Activated naive CD8-positive, alpha-beta T cell treated with anti-CD3 and anti-CD28 coated beads, Interleukin-2, amount 10 ng/mL, durations not matched to agents 7 days and 5 days (primary cell): Measurements from ENCODE around the gene P3R3URF. TPM values are rescaled to one million over a fixed set of nuclear protein-coding genes. Genes with fewer than 3 reads are reported as not detected.

ENCODE experiments used
- ATAC-seq: fragments of 150-1000 bp; cut with Tn5 transposase; one replicate; pipeline ENCODE4 v1.10.0; 2021; ENCODE audit warnings: low read depth, moderate library complexity
- POLR2A ChIA-PET: fragments of 350-600 bp; sonication (Branson Sonifier 250); formaldehyde crosslinking; loops from one replicate; lab custom pipeline; 2021; ENCODE audit warnings: antibody characterized with exemption; lab: Charles Lee
- DNase-seq: peaks from one replicate; pipeline ENCODE4 v3.0.0; 2021
- H3K27ac Mint-ChIP-seq: one replicate; pipeline ENCODE4 v1.8.0; 2022; ENCODE audit warnings: mild to moderate bottlenecking, mixed read lengths
- H3K27me3 Mint-ChIP-seq: one replicate; pipeline ENCODE4 v1.8.0; 2022; ENCODE audit warnings: mild to moderate bottlenecking, moderate library complexity, mixed read lengths
- H3K36me3 Mint-ChIP-seq: one replicate; pipeline ENCODE4 v1.8.0; 2021; ENCODE audit warnings: mild to moderate bottlenecking, mixed read lengths
- H3K4me1 Mint-ChIP-seq: one replicate; pipeline ENCODE4 v1.8.0; 2021; ENCODE audit warnings: mixed read lengths
- H3K4me3 Mint-ChIP-seq: one replicate; pipeline ENCODE4 v1.8.0; 2022; ENCODE audit warnings: mild to moderate bottlenecking, moderate library complexity, mixed read lengths
- H3K9me3 Mint-ChIP-seq: one replicate; pipeline ENCODE4 v1.8.0; 2021; ENCODE audit warnings: mixed read lengths
- total RNA-seq, 2 experiments: library from RNA; stranded (reverse); gene quantifications; one replicate each; pipeline ENCODE4 v1.2.3, GENCODE V29; 2021

P3R3URF gene
- total RNA-seq, 2 experiments from 2014 or later: not detected

DNA sequence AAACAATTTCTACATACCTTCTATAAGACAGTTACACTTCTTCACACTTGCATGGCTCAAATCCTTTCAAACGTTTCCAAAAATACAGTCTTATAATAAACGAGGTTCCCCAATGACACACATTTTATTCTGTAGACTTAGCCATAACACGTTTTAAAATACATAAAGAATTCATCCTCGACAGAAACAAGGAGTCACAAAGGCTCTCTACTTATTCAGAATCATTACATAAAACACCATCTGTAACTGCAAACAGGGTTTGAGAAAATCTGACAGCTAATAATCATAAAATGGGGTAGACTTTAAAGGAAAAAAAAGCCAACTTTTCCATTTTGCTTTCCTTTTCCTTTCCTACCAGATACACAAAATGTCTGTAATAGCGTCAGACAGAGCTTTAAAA, 45.7 kb downstream of the P3R3URF start:
- Mint-ChIP-seq H3K4me3 (no peak overlapping the region), H3K9me3 (no peaks in the 10 kb centered on the region)
- POLR2A ChIA-PET: no interaction called here

DNA sequence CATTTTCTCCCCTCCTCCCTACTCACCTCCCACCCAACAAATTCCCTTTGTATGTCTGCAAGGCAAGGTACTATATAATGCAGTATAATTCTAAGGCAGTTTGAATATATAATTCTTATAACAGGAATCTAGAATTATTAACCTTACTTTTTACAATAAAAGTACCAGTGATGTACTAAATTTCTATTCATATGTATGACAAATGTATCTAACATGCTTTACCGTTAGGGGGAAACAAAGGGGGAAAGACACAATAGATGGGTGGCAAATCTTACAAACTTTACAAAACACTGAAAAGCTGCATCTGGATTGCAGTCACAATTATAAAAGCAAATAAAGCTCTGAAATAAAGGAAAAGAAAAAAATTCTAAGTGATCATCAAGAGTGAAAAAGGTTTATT, 46.2 kb downstream of the P3R3URF start:
- Mint-ChIP-seq H3K9me3 (no peaks in the 10 kb centered on the region), H3K4me3 (no peak overlapping the region), H3K4me1 (peaks cover 16% of the 10 kb centered on the region), H3K27me3 (peaks cover 55% of the 10 kb centered on the region), H3K27ac (no peak overlapping the region), H3K36me3 (no peaks in the 10 kb centered on the region)
- no peak for DNase-seq
- no peak for ATAC-seq
- POLR2A ChIA-PET: no interaction called here

More for the DNA sequence above, 45.7 kb downstream of the P3R3URF start:
- no peaks in the 10 kb centered on the region for H3K36me3 Mint-ChIP-seq
- DNase-seq (no peak), ATAC-seq (no peak)
- peaks cover 58% of the 10 kb centered on the region for H3K27me3 Mint-ChIP-seq
- H3K27ac Mint-ChIP-seq: no peak overlapping the region
- H3K4me1 Mint-ChIP-seq: peaks cover 16% of the 10 kb centered on the region

GRCh38 chr1:46128344-46128743, 47.9 kb downstream of the P3R3URF start:
- Mint-ChIP-seq H3K27ac (no peak overlapping the region), H3K27me3 (peaks cover 43% of the 10 kb centered on the region), H3K4me1 (peaks cover 11% of the 10 kb centered on the region), H3K4me3 (no peak overlapping the region), H3K9me3 (no peaks in the 10 kb centered on the region), H3K36me3 (no peaks in the 10 kb centered on the region)
- POLR2A ChIA-PET: interaction anchor here (0.6 kb wide), 1 partner anchor 12 kb away, joined by 3 read pairs; no protein-coding TSS in a partner anchor
- ATAC-seq: no peak
- DNase-seq: no peak

Other genes starting within 250 kb of the P3R3URF start
- gene PIK3R3, start 43.9 kb downstream of the P3R3URF start, total RNA-seq: 1 to 10 TPM; 3.4 to 3.7 TPM
- gene TSPAN1, start 1.4 kb downstream of the P3R3URF start, total RNA-seq: not detected
- 10 to 100 TPM; 32.7 to 34.3 TPM for gene POMGNT1, start 21.9 kb upstream of the P3R3URF start, total RNA-seq
- under 1 TPM; 0.20 to 0.36 TPM for gene LURAP1, start 26.8 kb upstream of the P3R3URF start, total RNA-seq
- 10 to 100 TPM; 47.9 to 50.8 TPM for gene RAD54L, start 71.3 kb upstream of the P3R3URF start, total RNA-seq
- gene LRRC41, start 127.1 kb upstream of the P3R3URF start, total RNA-seq: 10 to 100 TPM; 36.8 to 38.8 TPM
- 100 to 1,000 TPM; 250 to 260 TPM for gene UQCRH, start 127.2 kb upstream of the P3R3URF start, total RNA-seq
- 10 to 100 TPM; 23.2 to 24.9 TPM for gene NSUN4, start 164.3 kb upstream of the P3R3URF start, total RNA-seq
- 1 to 10 TPM; 5.3 to 6.9 TPM for gene FAAH, start 217.8 kb upstream of the P3R3URF start, total RNA-seq